ENCODE results near the gene CCDC78.

GRCh38 chr16:681746-682427 lies 44.4 kb downstream of the CCDC78 start:
- TF ChIP-seq CTCF (IDR thresholded peaks at IDR 0.05): no peak
- no peak for TF ChIP-seq POLR2A (IDR thresholded peaks at IDR 0.05)
